ENCODE measurements around the gene GRHL1. TPM values are rescaled to one million over a fixed set of nuclear protein-coding genes. Genes with fewer than 3 reads are reported as not detected.
"Not testable (repeated sequence)": the region's sequence is repeated elsewhere in the genome, so short reads cannot be mapped to it uniquely, and the experiment has no call there.

The GRHL1 gene
- total and polyA plus RNA-seq, 2 donors (not counting 3 experiments of a cell fraction or from before 2014, with no cell fraction given) = 0.37 to 1.1 TPM

GRCh38 chr2:10014418-10015190, 63.1 kb downstream of the GRHL1 start:
- H3K79me2 ChIP-seq (ENCODE audit: control insufficient read depth, insufficient read depth, low read length) = no peaks in the 10 kb centered on the region
- POLR2A ChIA-PET = no interaction called here

GRCh38 chr2:10015376-10015989, 64.0 kb downstream of the GRHL1 start:
- H3K9me1 ChIP-seq (replicated peaks; ENCODE audit: control insufficient read depth, extremely low read depth, insufficient read depth, low read length); H3K4me3 ChIP-seq (replicated peaks in 1 of 3; ENCODE audit: insufficient read depth in 1 of 3, low read depth in 1 of 3, low read length in 3 of 3); BruUV-seq (replicated peaks); H3K27me3 ChIP-seq (ENCODE audit: control insufficient read depth in 2 of 2, insufficient read depth in 2 of 2, low read length in 2 of 2); CTCF ChIA-PET; H3K9ac ChIP-seq (replicated peaks; ENCODE audit: extremely low read depth, insufficient read depth, low read length); H3K27ac ChIP-seq (ENCODE audit: insufficient read depth, low read depth, low read length); H3K36me3 ChIP-seq (ENCODE audit: control insufficient read depth in 2 of 2, extremely low read depth in 1 of 2, insufficient read depth in 2 of 2, low read length in 2 of 2); H3K9me3 ChIP-seq (replicated peaks; ENCODE audit: control insufficient read depth, insufficient read depth, low read length); FAIRE-seq; H3K4me2 ChIP-seq (ENCODE audit: insufficient read depth, low read length); H4K20me1 ChIP-seq (replicated peaks; ENCODE audit: control insufficient read depth, extremely low read depth, insufficient read depth, low read length); intact Hi-C loops (cut with micrococcal nuclease); dilution Hi-C loops (cut with MboI; ENCODE audit: extremely low pct_ligation_motif_present, low sequenced_read_pairs); H2AFZ ChIP-seq (ENCODE audit: low read depth, low read length); DNase-seq (ENCODE audit: low read depth, low spot score); H3K79me2 ChIP-seq (ENCODE audit: control insufficient read depth, insufficient read depth, low read length); POLR2A ChIA-PET; H3K4me1 ChIP-seq (ENCODE audit: control insufficient read depth, extremely low read depth, insufficient read depth, low read length): not testable (repeated sequence)

More at GRCh38 chr2:10014418-10015190, 63.1 kb downstream of the GRHL1 start:
- Histone ChIP-seq H3K4me2 (ENCODE audit: insufficient read depth, low read length) (no peak overlapping the region), H3K4me3 (replicated peaks in 1 of 3; ENCODE audit: insufficient read depth in 1 of 3, low read depth in 1 of 3, low read length in 3 of 3) (no peak overlapping the region), H3K9me3 (replicated peaks; ENCODE audit: control insufficient read depth, insufficient read depth, low read length) (no peaks in the 10 kb centered on the region), H3K9me1 (replicated peaks; ENCODE audit: control insufficient read depth, extremely low read depth, insufficient read depth, low read length) (no peaks in the 10 kb centered on the region), H3K36me3 (ENCODE audit: control insufficient read depth in 2 of 2, extremely low read depth in 1 of 2, insufficient read depth in 2 of 2, low read length in 2 of 2) (no peaks in the 10 kb centered on the region), H3K27ac (ENCODE audit: insufficient read depth, low read depth, low read length) (no peak overlapping the region), H2AFZ (ENCODE audit: low read depth, low read length) (no peak overlapping the region), H3K9ac (replicated peaks; ENCODE audit: extremely low read depth, insufficient read depth, low read length) (no peak overlapping the region), H3K4me1 (ENCODE audit: control insufficient read depth, extremely low read depth, insufficient read depth, low read length) (no peaks in the 10 kb centered on the region), H3K27me3 (ENCODE audit: control insufficient read depth in 2 of 2, insufficient read depth in 2 of 2, low read length in 2 of 2) (peaks cover 0 to 2% of the 10 kb centered on the region in 2 experiments), H4K20me1 (replicated peaks; ENCODE audit: control insufficient read depth, extremely low read depth, insufficient read depth, low read length) (no peaks in the 10 kb centered on the region)
- intact Hi-C loops (cut with micrococcal nuclease) (no loop called here), dilution Hi-C loops (cut with MboI; ENCODE audit: extremely low pct_ligation_motif_present, low sequenced_read_pairs) (no loop called here)
- TF ChIP-seq FOS (IDR thresholded peaks at IDR 0.05; ENCODE audit: borderline replicate concordance, insufficient read depth, low read length) = no peak
- TF ChIP-seq, protein P1, sequence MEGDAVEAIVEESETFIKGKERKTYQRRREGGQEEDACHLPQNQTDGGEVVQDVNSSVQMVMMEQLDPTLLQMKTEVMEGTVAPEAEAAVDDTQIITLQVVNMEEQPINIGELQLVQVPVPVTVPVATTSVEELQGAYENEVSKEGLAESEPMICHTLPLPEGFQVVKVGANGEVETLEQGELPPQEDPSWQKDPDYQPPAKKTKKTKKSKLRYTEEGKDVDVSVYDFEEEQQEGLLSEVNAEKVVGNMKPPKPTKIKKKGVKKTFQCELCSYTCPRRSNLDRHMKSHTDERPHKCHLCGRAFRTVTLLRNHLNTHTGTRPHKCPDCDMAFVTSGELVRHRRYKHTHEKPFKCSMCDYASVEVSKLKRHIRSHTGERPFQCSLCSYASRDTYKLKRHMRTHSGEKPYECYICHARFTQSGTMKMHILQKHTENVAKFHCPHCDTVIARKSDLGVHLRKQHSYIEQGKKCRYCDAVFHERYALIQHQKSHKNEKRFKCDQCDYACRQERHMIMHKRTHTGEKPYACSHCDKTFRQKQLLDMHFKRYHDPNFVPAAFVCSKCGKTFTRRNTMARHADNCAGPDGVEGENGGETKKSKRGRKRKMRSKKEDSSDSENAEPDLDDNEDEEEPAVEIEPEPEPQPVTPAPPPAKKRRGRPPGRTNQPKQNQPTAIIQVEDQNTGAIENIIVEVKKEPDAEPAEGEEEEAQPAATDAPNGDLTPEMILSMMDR (IDR thresholded peaks at IDR 0.05; ENCODE audit: extremely low read depth in 1 of 2, insufficient read depth in 1 of 2, low read depth in 1 of 2, low read length in 2 of 2) = no peak
- no peak for TF ChIP-seq MAX (IDR thresholded peaks at IDR 0.05; ENCODE audit: insufficient read depth, insufficient read length)
- TF ChIP-seq MYC (IDR thresholded peaks at IDR 0.05; ENCODE audit: low read depth, low read length) = no peak
- no peak for TF ChIP-seq POLR2A (IDR thresholded peaks at IDR 0.05; ENCODE audit: low read depth, low read length)
- TF ChIP-seq GATA2 (IDR thresholded peaks at IDR 0.05; ENCODE audit: insufficient read depth, insufficient read length, low read depth, low read length) = no peak
- TF ChIP-seq EZH2 (IDR thresholded peaks at IDR 0.05; ENCODE audit: borderline replicate concordance, low read depth, low read length, severe bottlenecking) = no peak
- DNase-seq (ENCODE audit: low read depth, low spot score) (no peak), FAIRE-seq (no peak)
- CTCF ChIA-PET = no interaction called here
- no TSS peak for BruUV-seq (replicated peaks)

All from endothelial cell of umbilical vein (primary cell).